SK-N-SH (cell line): Measurements from ENCODE around the gene GPC5. TPM values are rescaled to one million over a fixed set of nuclear protein-coding genes. Genes with fewer than 3 reads are reported as not detected.

Source experiments
- CTCF ChIA-PET: fragments of 300-600, 350-600 bp; formaldehyde crosslinking; extraction: SDS; loops from one replicate; lab custom pipeline; 2021; lab: Yijun Ruan, JAX
- POLR2A ChIA-PET: fragments of 350-600 bp; sonication (Branson Sonifier 250); formaldehyde crosslinking; extraction: SDS; loops from one replicate; lab custom pipeline; 2020; ENCODE audit warnings: antibody characterized with exemption, inconsistent platforms; lab: Yijun Ruan, JAX
- DNase-seq: peaks from one replicate; pipeline ENCODE4 v3.0.0; 2012
- H2AFZ ChIP-seq: fragments of 200-600 bp; sonication (generic); 2 replicates; pipeline ENCODE4 v1.8.1; 2016; ENCODE audit warnings: antibody characterized with exemption, mild to moderate bottlenecking, low read depth
- H3F3A ChIP-seq: fragments of 200-600 bp; sonication (generic); replicated peaks from 2 replicates; pipeline ENCODE3; 2016; ENCODE audit warnings: antibody characterized with exemption, mild to moderate bottlenecking; ENCODE audit not compliant: insufficient read depth
- H3K27ac ChIP-seq, 2 experiments: fragments of 200-500 bp in 1 of 2; fragments of 200-600 bp in 1 of 2; sonication (Bioruptor generic) in 1 of 2; sonication (generic), shearing (Covaris generic) in 1 of 2; 2 replicates each; pipeline versions ENCODE4 v1.5.1 to v1.6.1; 2014 to 2016; ENCODE audit warnings: low read depth in 2 of 2, inconsistent platforms in 1 of 2, low read length in 1 of 2, mild to moderate bottlenecking in 1 of 2, mixed read lengths in 1 of 2
- H3K27me3 ChIP-seq: fragments of 200-600 bp; sonication (generic), shearing (Covaris generic); 2 replicates; pipeline ENCODE4 v1.6.1; 2016; ENCODE audit warnings: mixed run types; ENCODE audit not compliant: insufficient read depth
- H3K36me3 ChIP-seq, 2 experiments: fragments of 200-500 bp in 1 of 2; fragments of 200-600 bp in 1 of 2; sonication (Bioruptor generic) in 1 of 2; sonication (generic) in 1 of 2; replicated peaks in 1 of 2; 2 replicates each; pipeline versions ENCODE3 to v1.5.1; 2014 to 2016; ENCODE audit warnings: low read length in 1 of 2, mild to moderate bottlenecking in 1 of 2; ENCODE audit not compliant: insufficient read depth in 2 of 2, control insufficient read depth in 1 of 2
- H3K4me1 ChIP-seq, 2 experiments: fragments of 200-500 bp in 1 of 2; fragments of 200-600 bp in 1 of 2; sonication (Bioruptor generic) in 1 of 2; sonication (generic), shearing (Covaris generic) in 1 of 2; 2 replicates each; pipeline versions ENCODE4 v1.5.1 to v1.6.1; 2014 to 2016; ENCODE audit warnings: low read depth in 1 of 2, low read length in 1 of 2, mixed run types in 1 of 2; ENCODE audit not compliant: insufficient read depth in 2 of 2, control insufficient read depth in 1 of 2
- H3K4me2 ChIP-seq: fragments of 200-600 bp; sonication (generic), shearing (Covaris generic); 2 replicates; pipeline ENCODE4 v1.6.1; 2017; ENCODE audit warnings: mixed run types
- H3K4me3 ChIP-seq, 2 experiments: fragments of 200-500 bp in 1 of 2; fragments of 200-600 bp in 1 of 2; sonication (Bioruptor generic) in 1 of 2; sonication (generic), shearing (Covaris generic) in 1 of 2; 2 replicates each; pipeline versions ENCODE4 v1.5.1 to v1.8.1; 2014 to 2016; ENCODE audit warnings: low read depth in 2 of 2, inconsistent platforms in 1 of 2, low read length in 1 of 2, mild to moderate bottlenecking in 1 of 2, mixed read lengths in 1 of 2, moderate library complexity in 1 of 2
- H3K79me2 ChIP-seq: fragments of 200-600 bp; sonication (generic); 2 replicates; pipeline ENCODE4 v1.8.1; 2017; ENCODE audit warnings: mild to moderate bottlenecking; ENCODE audit not compliant: insufficient read depth
- H3K9ac ChIP-seq: fragments of 200-600 bp; sonication (generic); 2 replicates; pipeline ENCODE4 v1.6.1; 2017; ENCODE audit warnings: mixed run types
- H3K9me2 ChIP-seq: fragments of 200-600 bp; sonication (generic); 2 replicates; pipeline ENCODE4 v1.6.1; 2017; ENCODE audit warnings: mixed run types
- H3K9me3 ChIP-seq: fragments of 200-600 bp; sonication (generic); 2 replicates; pipeline ENCODE4 v1.6.1; 2017; ENCODE audit warnings: mixed run types, mild to moderate bottlenecking, moderate library complexity
- H4K20me1 ChIP-seq: fragments of 200-600 bp; sonication (generic); 2 replicates; pipeline ENCODE4 v1.6.1; 2017; ENCODE audit warnings: mild to moderate bottlenecking, mixed run types; ENCODE audit not compliant: insufficient read depth
- CTCF ChIP-seq: fragments of 200-600 bp; sonication (generic); IDR thresholded peaks from 2 replicates; pipeline ENCODE4 v1.6.1; 2017; ENCODE audit warnings: antibody characterized with exemption, mild to moderate bottlenecking, moderate library complexity
- ELF1 ChIP-seq: IDR thresholded peaks from 2 replicates; pipeline ENCODE4 v1.4.0; 2012
- EP300 ChIP-seq, 2 experiments: IDR thresholded peaks; 2 replicates each; pipeline versions ENCODE4 v1.4.0 to v1.6.1; 2012; ENCODE audit warnings: borderline replicate concordance in 1 of 2, low read depth in 1 of 2, low read length in 1 of 2
- FOXJ3 ChIP-seq: sonication (generic); formaldehyde crosslinking; IDR thresholded peaks from 2 replicates; pipeline ENCODE4 v1.5.1; 2020; ENCODE audit warnings: mild to moderate bottlenecking, missing genetic modification reagents
- FOXM1 ChIP-seq: IDR thresholded peaks from 2 replicates; pipeline ENCODE4 v1.4.0; 2012; ENCODE audit warnings: low read depth, mild to moderate bottlenecking
- GATA2 ChIP-seq: sonication (generic); formaldehyde crosslinking; IDR thresholded peaks from 2 replicates; pipeline ENCODE4 v1.5.0; 2020; ENCODE audit warnings: mild to moderate bottlenecking, missing genetic modification reagents
- MEF2A ChIP-seq: IDR thresholded peaks from 2 replicates; pipeline ENCODE4 v1.4.0; 2012; ENCODE audit warnings: low read depth, borderline replicate concordance
- MXI1 ChIP-seq: IDR thresholded peaks from 2 replicates; pipeline ENCODE4 v1.6.1; 2012; ENCODE audit warnings: mild to moderate bottlenecking, low read depth, low read length, improper control_type of control experiment
- RAD21 ChIP-seq: IDR thresholded peaks from 2 replicates; pipeline ENCODE4 v1.6.1; 2012; ENCODE audit warnings: mild to moderate bottlenecking, low read length
- RFX5 ChIP-seq: IDR thresholded peaks from 2 replicates; pipeline ENCODE4 v1.6.1; 2012; ENCODE audit warnings: mild to moderate bottlenecking, improper control_type of control experiment, low read length
- RXRA ChIP-seq: IDR thresholded peaks from 2 replicates; pipeline ENCODE4 v1.4.0; 2012; ENCODE audit warnings: low read depth, mild to moderate bottlenecking, borderline replicate concordance
- SIN3A ChIP-seq: IDR thresholded peaks from 2 replicates; pipeline ENCODE4 v1.6.1; 2012; ENCODE audit warnings: low read depth, mild to moderate bottlenecking, low read length, moderate library complexity, borderline replicate concordance
- SMC3 ChIP-seq: IDR thresholded peaks from 2 replicates; pipeline ENCODE4 v1.6.1; 2012; ENCODE audit warnings: low read depth, low read length, improper control_type of control experiment
- TAF1 ChIP-seq: IDR thresholded peaks from 2 replicates; pipeline ENCODE4 v1.6.1; 2012; ENCODE audit warnings: low read depth, mild to moderate bottlenecking, low read length, moderate library complexity, borderline replicate concordance
- TCF12 ChIP-seq: IDR thresholded peaks from 2 replicates; pipeline ENCODE4 v1.4.0; 2012
- YY1 ChIP-seq: IDR thresholded peaks from 2 replicates; pipeline ENCODE4 v1.4.0; 2012; ENCODE audit warnings: low read depth, mild to moderate bottlenecking
- WGBS: methylation state at CpG from one replicate; pipeline ENCODE4 v1.1.6; 2017; ENCODE audit warnings: low lambda C conversion rate; 5-methylcytosine and 5-hydroxymethylcytosine counted together
- polyA plus RNA-seq, 3 experiments: library from polyadenylated mRNA; depleted of rRNA; stranded (reverse); fragments of >200 nt; gene quantifications; 2 replicates each; pipeline ENCODE4 v1.2.3, GENCODE V29; 2012

The GPC5 gene
- polyA plus RNA-seq, 1 of the 3 experiments (the other 2 are of a cell fraction) = 0.03 TPM

- WGBS = 59% methylated on average over 5 of the region's 5 CpGs
- CTCF ChIA-PET = interaction anchor here (0.9 to 1.8 kb wide), 2 partner anchors 23 to 190 kb away, joined by 3 to 5 read pairs; no protein-coding TSS in a partner anchor
These were observed 173.3 kb downstream of the GPC5 start for GRCh38 chr13:91571681-91572080.

GRCh38 chr13:91572439-91572838, 174.0 kb downstream of the GPC5 start:
- H3K9me2 ChIP-seq = no peaks in the 10 kb centered on the region
- no peaks in the 10 kb centered on the region for H3K4me1 ChIP-seq
- no peaks in the 10 kb centered on the region for H3K79me2 ChIP-seq
- ChIA-PET POLR2A (no interaction called here), CTCF (interaction anchor here (0.9 to 1.8 kb wide), 2 partner anchors 22 to 191 kb away, joined by 3 to 5 read pairs; no protein-coding TSS in a partner anchor)
- H3K27ac ChIP-seq = no peak overlapping the region; a peak in 1 of 4 replicates
- no peak overlapping the region for H2AFZ ChIP-seq
- 27% methylated on average over 1 of the region's 1 CpG for WGBS
- no peak overlapping the region for H3K4me3 ChIP-seq
- no peak for DNase-seq
- no peak overlapping the region for H3K4me2 ChIP-seq
- H3K27me3 ChIP-seq = no peaks in the 10 kb centered on the region
- no peaks in the 10 kb centered on the region for H3K36me3 ChIP-seq
- no peaks in the 10 kb centered on the region for H4K20me1 ChIP-seq
- H3K9ac ChIP-seq = no peak overlapping the region
- TF ChIP-seq RFX5 (no peak), SMC3 (no peak), FOXM1 (no peak), EP300 (IDR thresholded peaks at IDR 0.05; ENCODE audit: borderline replicate concordance in 1 of 2, low read depth in 1 of 2, low read length in 1 of 2) (no peak), TAF1 (no peak), FOXJ3 (no peak), SIN3A (no peak), ELF1 (no peak), MEF2A (no peak), CTCF (no peak), GATA2 (CRISPR knock-in tag) (no peak), MXI1 (no peak)
- no peaks in the 10 kb centered on the region for H3K9me3 ChIP-seq
- H3F3A ChIP-seq = no peaks in the 10 kb centered on the region

More at GRCh38 chr13:91571681-91572080, 173.3 kb downstream of the GPC5 start:
- H3K9me3 ChIP-seq = no peaks in the 10 kb centered on the region
- no peaks in the 10 kb centered on the region for H3K79me2 ChIP-seq
- no peak overlapping the region for H3K9ac ChIP-seq
- no peak overlapping the region for H2AFZ ChIP-seq
- TF ChIP-seq RAD21 (no peak), TCF12 (no peak), YY1 (no peak), RXRA (no peak)
- no peaks in the 10 kb centered on the region for H4K20me1 ChIP-seq
- H3K27ac ChIP-seq = no peak overlapping the region
- H3F3A ChIP-seq = no peaks in the 10 kb centered on the region
- no peaks in the 10 kb centered on the region for H3K9me2 ChIP-seq
- no peaks in the 10 kb centered on the region for H3K36me3 ChIP-seq
- no peak overlapping the region for H3K4me3 ChIP-seq
- POLR2A ChIA-PET = no interaction called here
- DNase-seq = no peak
- no peaks in the 10 kb centered on the region for H3K27me3 ChIP-seq
- no peak overlapping the region for H3K4me2 ChIP-seq
- H3K4me1 ChIP-seq = no peaks in the 10 kb centered on the region
